ENCODE measurements around the gene CCDC179. TPM values are rescaled to one million over a fixed set of nuclear protein-coding genes. Genes with fewer than 3 reads are reported as not detected.

Gene CCDC179
- total RNA-seq, 1 experiment from 2014 or later: not detected

DNA sequence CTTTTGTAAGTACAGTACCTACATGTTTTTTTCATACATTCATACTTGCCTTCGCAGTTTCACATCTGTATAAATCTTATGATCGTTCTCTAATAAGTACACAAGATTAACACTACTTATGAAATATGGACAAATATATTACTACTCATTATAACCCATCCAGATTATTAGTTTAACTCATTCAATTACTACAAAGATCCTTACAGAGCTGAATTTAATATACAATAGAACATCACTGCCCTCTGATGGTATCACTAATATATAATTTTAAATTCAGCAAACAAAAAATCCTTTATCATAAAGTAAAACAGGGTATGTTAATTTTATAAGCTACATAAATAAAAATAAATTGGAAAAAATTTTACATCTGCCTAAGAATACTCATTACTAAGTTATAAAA is 38.1 kb downstream of the CCDC179 start:
- ATAC-seq (no peak), DNase-seq (ENCODE audit: low read depth, low spot score) (no peak)
- intact Hi-C loops (cut with micrococcal nuclease; ENCODE audit: unreplicated experiment) (no loop called here), in situ Hi-C loops (cut with HindIII; ENCODE audit: low pct_unique_long_range_greater_than_20kb, low sequenced_read_pairs) (no loop called here)
- Histone ChIP-seq H3K9me3 (ENCODE audit: control insufficient read depth, insufficient read depth, low read depth, low read length) (no peaks in the 10 kb centered on the region), H3K27me3 (ENCODE audit: control insufficient read depth, insufficient read depth, low read length) (no peaks in the 10 kb centered on the region), H3K27ac (ENCODE audit: low read length) (no peak overlapping the region), H3K4me1 (ENCODE audit: control insufficient read depth, insufficient read depth, low read length) (no peaks in the 10 kb centered on the region), H3K4me3 (ENCODE audit: low read depth in 2 of 2, low read length in 2 of 2) (no peak overlapping the region), H3K36me3 (ENCODE audit: control insufficient read depth, insufficient read depth, low read length) (no peaks in the 10 kb centered on the region; the same call in 1 of the 2 replicates)
- no TSS peak for BruUV-seq (replicated peaks)
- TF ChIP-seq TCF7L2 (IDR thresholded peaks at IDR 0.05; ENCODE audit: low read depth, low read length): no peak
- no peak for TF ChIP-seq CTCF (IDR thresholded peaks at IDR 0.05)
- TF ChIP-seq POLR2AphosphoS5 (IDR thresholded peaks at IDR 0.05; ENCODE audit: low read depth, low read length): no peak
- TF ChIP-seq SIN3A (IDR thresholded peaks at IDR 0.05; ENCODE audit: borderline replicate concordance, insufficient read depth, low read depth, low read length): no peak
- TF ChIP-seq, protein P1, sequence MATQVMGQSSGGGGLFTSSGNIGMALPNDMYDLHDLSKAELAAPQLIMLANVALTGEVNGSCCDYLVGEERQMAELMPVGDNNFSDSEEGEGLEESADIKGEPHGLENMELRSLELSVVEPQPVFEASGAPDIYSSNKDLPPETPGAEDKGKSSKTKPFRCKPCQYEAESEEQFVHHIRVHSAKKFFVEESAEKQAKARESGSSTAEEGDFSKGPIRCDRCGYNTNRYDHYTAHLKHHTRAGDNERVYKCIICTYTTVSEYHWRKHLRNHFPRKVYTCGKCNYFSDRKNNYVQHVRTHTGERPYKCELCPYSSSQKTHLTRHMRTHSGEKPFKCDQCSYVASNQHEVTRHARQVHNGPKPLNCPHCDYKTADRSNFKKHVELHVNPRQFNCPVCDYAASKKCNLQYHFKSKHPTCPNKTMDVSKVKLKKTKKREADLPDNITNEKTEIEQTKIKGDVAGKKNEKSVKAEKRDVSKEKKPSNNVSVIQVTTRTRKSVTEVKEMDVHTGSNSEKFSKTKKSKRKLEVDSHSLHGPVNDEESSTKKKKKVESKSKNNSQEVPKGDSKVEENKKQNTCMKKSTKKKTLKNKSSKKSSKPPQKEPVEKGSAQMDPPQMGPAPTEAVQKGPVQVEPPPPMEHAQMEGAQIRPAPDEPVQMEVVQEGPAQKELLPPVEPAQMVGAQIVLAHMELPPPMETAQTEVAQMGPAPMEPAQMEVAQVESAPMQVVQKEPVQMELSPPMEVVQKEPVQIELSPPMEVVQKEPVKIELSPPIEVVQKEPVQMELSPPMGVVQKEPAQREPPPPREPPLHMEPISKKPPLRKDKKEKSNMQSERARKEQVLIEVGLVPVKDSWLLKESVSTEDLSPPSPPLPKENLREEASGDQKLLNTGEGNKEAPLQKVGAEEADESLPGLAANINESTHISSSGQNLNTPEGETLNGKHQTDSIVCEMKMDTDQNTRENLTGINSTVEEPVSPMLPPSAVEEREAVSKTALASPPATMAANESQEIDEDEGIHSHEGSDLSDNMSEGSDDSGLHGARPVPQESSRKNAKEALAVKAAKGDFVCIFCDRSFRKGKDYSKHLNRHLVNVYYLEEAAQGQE (IDR thresholded peaks at IDR 0.05; ENCODE audit: insufficient read depth in 1 of 2, low read depth in 2 of 2, low read length in 1 of 2): no peak
- ChIA-PET CTCF (no interaction called here), POLR2A (no interaction called here)

GRCh38 chr11:22809893-22810292 is 50.4 kb downstream of the CCDC179 start:
- CTCF ChIA-PET: no interaction called here

More at GRCh38 chr11:22809893-22810292, 50.4 kb downstream of the CCDC179 start:
- H3K27me3 ChIP-seq (ENCODE audit: control insufficient read depth, insufficient read depth, low read length): no peaks in the 10 kb centered on the region
- no peak overlapping the region for H3K4me3 ChIP-seq (ENCODE audit: low read depth in 2 of 2, low read length in 2 of 2)
- H3K4me1 ChIP-seq (ENCODE audit: control insufficient read depth, insufficient read depth, low read length): no peaks in the 10 kb centered on the region
- in situ Hi-C loops (cut with HindIII; ENCODE audit: low pct_unique_long_range_greater_than_20kb, low sequenced_read_pairs): no loop called here
- POLR2A ChIA-PET: no interaction called here
- BruUV-seq (replicated peaks): no TSS peak
- H3K27ac ChIP-seq (ENCODE audit: low read length): no peak overlapping the region
- H3K9me3 ChIP-seq (ENCODE audit: control insufficient read depth, insufficient read depth, low read depth, low read length): peaks cover 5% of the 10 kb centered on the region; the same call in 1 of the 2 replicates
- H3K36me3 ChIP-seq (ENCODE audit: control insufficient read depth, insufficient read depth, low read length): no peaks in the 10 kb centered on the region
- no peak for DNase-seq (ENCODE audit: low read depth, low spot score)
- no peak for ATAC-seq
- intact Hi-C loops (cut with micrococcal nuclease; ENCODE audit: unreplicated experiment): no loop called here
- TF ChIP-seq TCF7L2 (IDR thresholded peaks at IDR 0.05; ENCODE audit: low read depth, low read length) (no peak), SIN3A (IDR thresholded peaks at IDR 0.05; ENCODE audit: borderline replicate concordance, insufficient read depth, low read depth, low read length) (no peak), CTCF (IDR thresholded peaks at IDR 0.05) (no peak), POLR2AphosphoS5 (IDR thresholded peaks at IDR 0.05; ENCODE audit: low read depth, low read length) (no peak)
- TF ChIP-seq, protein P1 (IDR thresholded peaks at IDR 0.05; ENCODE audit: insufficient read depth in 1 of 2, low read depth in 2 of 2, low read length in 1 of 2): no peak
